Fibroblast of the aortic adventitia (primary cell): ENCODE data around the gene USP47. TPM values are rescaled to one million over a fixed set of nuclear protein-coding genes. Genes with fewer than 3 reads are reported as not detected.

ENCODE experiments used
- DNase-seq: peaks from one replicate; pipeline ENCODE4 v3.0.0-alpha.2; 2010; ENCODE audit warnings: low read depth
- H3K4me3 ChIP-seq: 2 replicates; pipeline ENCODE4 v1.5.1; 2011; ENCODE audit warnings: low read depth, mild to moderate bottlenecking, control low read depth, low read length, moderate library complexity
- CTCF ChIP-seq: IDR thresholded peaks from 2 replicates; pipeline ENCODE4 v1.5.1; 2011; ENCODE audit warnings: mild to moderate bottlenecking, low read length, control low read depth, inconsistent platforms; ENCODE audit not compliant: insufficient read depth
- total RNA-seq: library from RNA; depleted of rRNA; stranded (reverse); fragments of >200 nt; gene quantifications from 2 replicates; pipeline ENCODE4 v1.2.3, GENCODE V29; 2012; ENCODE audit warnings: low replicate concordance

The USP47 gene
- total RNA-seq, 1 donor: 59.8 TPM

GRCh38 chr11:11981364-11981763 is 139.6 kb downstream of the USP47 start:
- H3K4me3 ChIP-seq: no peak overlapping the region
- no peak for TF ChIP-seq CTCF

GRCh38 chr11:11981840-11982239 is 140.1 kb downstream of the USP47 start:
- no peak overlapping the region for H3K4me3 ChIP-seq
- no peak for TF ChIP-seq CTCF
- DNase-seq: no peak

More at GRCh38 chr11:11981364-11981763, 139.6 kb downstream of the USP47 start:
- no peak for DNase-seq

- DNase-seq: no peak
- TF ChIP-seq CTCF: no peak
- H3K4me3 ChIP-seq: no peak overlapping the region
These were observed 140.7 kb downstream of the USP47 start for GRCh38 chr11:11982461-11982860.

- DNase-seq: peak; percentile 66
- no peak for TF ChIP-seq CTCF
- no peak overlapping the region for H3K4me3 ChIP-seq
These were observed 141.2 kb downstream of the USP47 start for GRCh38 chr11:11982975-11983374.

GRCh38 chr11:11983427-11983826 is 141.7 kb downstream of the USP47 start:
- no peak overlapping the region for H3K4me3 ChIP-seq
- DNase-seq: no peak
- no peak for TF ChIP-seq CTCF

GRCh38 chr11:11984563-11984962 is 142.8 kb downstream of the USP47 start:
- TF ChIP-seq CTCF: no peak
- H3K4me3 ChIP-seq: no peak overlapping the region
- DNase-seq: no peak

- H3K4me3 ChIP-seq: no peak overlapping the region
- DNase-seq: peak; percentile 78
- no peak for TF ChIP-seq CTCF
These were observed 143.4 kb downstream of the USP47 start for GRCh38 chr11:11985016-11985715.
